NCI-H1417 treated with DMSO at 0.1 percent for 48 hours (cell line): Measurements from ENCODE around the gene ADGRL1.
"Not testable (repeated sequence)": the region's sequence is repeated elsewhere in the genome, so short reads cannot be mapped to it uniquely, and the experiment has no call there.

Experiments used
- DNase-seq: peaks from one replicate; lab custom pipeline; 2025; lab: John Stamatoyannopoulos, UW

Gene ADGRL1

DNA sequence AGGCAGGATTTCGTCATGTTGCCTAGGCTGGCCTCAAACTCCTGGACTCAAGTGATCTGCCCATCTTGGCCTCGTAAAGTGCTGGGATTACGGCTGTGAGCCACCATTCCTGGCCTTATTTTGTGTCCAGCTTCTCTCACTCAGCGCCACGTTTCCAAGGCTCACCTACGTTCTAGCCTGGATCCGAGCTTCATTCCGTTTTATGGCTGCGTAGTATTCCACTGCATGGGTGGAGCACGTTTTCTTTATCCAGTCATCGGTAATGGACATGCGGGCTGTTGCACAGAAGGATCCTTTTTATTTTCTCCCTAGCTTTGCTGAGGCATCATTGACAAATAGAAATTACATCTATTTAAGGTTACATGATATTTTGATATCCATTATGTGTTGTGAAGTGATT lies 16.6 kb downstream of the ADGRL1 start:
- no peak for DNase-seq

DNA sequence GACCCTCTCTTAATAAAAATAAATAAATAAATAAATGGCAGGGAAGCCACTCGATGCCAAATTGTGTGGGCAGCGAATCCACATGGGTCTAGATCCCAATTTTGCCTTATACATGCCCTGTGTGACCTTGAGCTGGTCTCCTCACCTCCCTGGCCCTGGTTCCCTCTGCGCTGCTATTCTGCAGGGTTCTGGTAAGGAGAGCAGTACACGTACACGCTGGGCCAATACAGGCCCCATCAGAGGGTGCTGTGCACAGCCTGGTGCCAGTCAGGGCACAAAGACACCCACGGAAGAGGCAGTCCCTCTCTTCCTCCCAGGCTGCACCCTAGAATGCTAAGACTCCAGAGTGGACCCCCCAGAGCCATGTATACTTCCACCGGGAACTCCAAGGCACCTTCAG lies 17.9 kb downstream of the ADGRL1 start:
- DNase-seq: not testable (repeated sequence)

DNA sequence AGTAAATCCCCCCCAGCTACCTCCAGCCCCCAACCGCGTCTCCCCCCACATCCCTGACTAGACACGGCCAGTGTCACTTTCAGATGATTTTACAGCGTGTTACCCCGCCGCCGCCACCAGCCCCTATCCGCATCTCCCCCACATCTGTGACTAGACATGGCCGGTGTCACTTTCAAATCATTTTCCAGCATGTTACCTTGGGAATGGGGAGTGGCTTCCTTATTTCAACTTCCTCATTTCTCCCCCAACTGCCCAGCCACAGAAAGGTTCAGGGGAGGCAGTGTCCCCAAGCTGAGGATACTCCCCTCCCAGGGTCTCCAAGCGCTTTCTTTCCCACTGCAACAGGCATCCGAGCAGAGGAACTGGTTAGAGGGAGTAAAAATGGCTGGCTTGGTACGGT lies 18.4 kb downstream of the ADGRL1 start:
- no peak for DNase-seq

DNA sequence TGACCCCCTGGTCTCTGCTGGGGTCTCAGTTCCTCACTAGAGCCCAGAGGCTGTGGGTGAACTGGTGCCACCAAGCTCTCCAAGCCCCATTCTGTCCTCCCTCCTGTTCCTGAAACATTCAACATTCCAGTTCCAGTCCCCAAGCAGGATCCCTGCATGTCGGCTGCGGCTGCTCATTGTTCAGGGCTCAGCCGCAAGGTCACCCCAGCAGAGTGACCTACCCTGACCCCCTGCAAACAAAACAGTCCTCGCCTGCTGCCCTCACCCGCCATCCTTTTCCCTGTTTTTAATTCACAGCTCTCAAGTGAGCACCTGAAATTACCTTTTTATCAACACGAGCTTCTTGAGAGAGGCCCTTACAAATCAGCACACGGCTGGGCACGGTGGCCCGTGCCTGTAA lies 19.3 kb downstream of the ADGRL1 start:
- DNase-seq: not testable (repeated sequence)

DNA sequence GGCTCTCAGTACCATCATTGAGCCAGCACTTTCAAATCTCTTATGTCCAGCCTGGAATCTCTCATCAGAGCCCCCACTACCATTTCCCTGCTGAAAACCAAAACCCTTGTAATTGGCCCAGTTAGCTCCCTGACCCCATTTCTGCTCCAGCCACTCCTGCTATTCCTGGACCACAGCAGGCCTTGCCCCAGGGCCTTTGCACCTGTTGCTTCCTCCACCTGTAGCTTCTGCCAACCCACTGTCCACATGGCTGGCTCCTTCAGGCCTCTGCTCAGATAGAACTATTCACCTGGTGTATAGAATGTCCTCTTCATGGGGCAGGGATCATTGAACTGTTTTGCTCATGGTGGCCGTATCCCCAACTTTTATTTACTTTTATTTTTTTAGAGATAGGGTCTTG lies 20.3 kb downstream of the ADGRL1 start:
- not testable (repeated sequence) for DNase-seq

DNA sequence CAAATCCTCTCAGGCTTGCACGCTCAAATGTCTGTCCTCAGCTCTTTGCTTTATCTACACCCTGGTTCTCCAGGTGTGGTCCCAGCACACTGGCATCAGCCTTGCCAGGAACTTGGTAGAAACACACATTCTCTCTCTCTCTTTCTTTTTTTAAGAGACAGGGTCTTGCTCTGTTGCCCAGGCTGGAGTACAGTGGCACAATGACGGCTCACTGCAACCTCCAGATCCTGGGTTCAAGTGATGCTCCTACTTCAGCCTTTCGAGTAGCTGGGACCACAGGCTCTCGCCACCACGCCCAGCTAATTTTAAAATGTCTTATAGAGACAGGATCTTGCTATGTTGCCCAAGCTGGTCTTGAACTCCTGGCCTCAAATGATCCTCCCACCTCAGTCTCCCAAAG lies 20.8 kb downstream of the ADGRL1 start:
- no peak for DNase-seq

DNA sequence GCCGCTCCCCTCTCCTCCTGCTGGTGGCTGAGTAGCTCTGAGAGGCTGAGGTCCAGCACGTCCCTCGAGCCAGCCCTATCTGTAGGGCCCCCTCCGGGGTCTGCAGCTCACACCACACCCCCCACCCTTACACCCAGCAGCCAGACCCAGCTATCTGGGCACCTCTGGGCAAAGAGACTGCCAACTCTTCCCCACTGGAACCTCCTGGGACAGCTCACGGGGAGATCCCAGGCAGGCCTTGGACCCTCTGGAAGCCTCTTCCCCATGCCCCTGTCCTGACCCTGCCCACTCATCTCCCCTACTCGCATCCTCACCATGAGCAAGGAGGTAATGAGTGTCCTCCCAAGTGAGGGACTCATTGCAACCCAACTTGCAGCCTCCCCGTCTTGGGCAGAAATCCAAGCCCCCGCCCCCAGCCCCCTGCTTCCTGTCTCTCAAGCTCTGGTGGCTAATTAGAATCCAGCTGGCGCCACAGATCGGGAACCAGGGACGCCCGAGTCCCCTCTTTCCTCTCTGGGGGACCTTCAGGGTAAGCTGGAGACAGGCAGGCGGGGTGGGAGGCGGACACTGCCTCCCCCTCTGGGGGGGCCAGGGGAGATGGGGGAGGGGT lies 22.1 kb downstream of the ADGRL1 start:
- no peak for DNase-seq

DNA sequence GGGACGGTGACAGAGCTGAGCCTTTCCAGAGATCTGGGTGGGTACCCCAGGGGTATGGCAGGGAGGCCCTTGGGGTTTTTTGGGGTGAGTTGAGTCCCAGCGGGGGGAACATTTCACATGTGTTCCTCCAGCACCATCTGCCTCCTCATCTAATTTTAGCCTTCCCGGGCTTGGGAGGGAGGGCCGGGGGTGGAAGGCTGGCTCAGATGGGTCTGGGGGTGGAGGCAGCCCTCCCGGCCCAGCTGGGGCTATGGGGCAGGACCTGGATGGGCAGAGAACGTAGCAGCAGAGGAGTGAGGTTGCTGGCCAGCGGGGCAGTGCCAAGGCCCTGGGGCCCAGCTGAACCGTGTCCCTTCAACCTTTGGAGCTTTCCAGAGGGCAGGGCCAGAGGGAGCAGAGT lies 23.5 kb downstream of the ADGRL1 start:
- no peak for DNase-seq

DNA sequence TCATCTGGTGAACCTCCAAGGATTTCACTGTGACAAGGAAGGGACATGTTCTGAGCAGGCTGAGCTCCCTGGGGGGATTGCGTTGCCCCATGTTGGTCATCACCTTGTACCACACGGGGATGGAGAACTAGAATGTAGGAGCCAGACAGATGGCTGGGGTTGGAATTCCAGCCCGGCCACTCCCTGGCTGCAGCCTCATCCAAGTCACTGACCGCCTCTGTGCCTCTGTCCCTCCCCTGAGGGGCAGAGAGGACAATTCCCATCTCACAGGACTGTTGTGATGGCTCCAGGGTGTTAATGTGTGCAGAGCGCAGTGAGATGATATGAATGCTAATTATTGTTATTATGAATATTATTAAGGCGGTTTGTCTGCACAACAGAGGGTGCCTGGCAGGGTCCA lies 24.1 kb downstream of the ADGRL1 start:
- DNase-seq: no peak

DNA sequence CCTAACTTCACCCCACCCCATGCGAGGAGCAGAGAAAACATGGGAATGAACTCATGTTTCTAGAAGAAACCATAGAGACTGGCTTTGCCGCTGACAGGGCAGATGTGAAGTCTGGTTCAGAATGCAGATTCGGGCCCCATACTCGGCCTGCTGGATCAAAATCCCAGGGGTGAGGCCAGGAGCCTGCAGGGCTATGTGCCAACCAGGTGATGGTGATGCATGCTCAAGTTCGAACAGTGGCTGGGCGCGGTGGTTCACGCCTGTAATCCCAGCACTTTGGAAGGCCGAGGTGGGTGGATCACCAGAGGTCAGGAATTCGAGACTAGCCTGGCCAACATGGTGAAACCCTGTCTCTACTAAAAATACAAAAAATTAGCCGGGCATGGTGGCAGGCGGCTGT lies 24.8 kb downstream of the ADGRL1 start:
- not testable (repeated sequence) for DNase-seq

DNA sequence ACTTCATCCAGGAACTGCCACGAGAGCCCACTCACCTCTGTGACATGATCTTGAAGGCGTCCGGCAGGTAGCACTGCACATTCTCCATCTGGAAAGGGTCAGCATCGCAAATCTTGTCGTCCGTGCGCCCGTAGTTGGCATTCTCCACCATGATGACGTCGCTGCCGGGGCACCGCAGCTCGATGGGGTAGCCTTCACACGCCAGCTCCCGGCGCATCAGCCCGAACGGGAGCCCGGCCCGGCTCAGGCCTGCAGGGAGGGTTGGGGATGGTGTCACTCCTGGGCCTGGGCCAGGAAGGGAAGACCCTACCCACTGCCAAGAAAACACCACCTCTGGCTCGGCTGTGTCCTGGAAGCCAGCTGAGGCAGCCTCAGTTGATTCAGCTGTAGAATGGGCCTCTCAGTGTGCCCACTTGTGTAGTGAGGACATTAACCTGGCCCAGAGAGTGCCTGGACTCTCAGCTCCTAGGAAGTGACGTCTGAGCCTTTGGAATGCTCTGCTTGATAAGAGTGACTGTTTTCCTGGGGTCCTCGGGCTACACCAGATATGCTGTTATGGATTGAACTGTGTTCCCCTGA lies 28.4 kb downstream of the ADGRL1 start:
- DNase-seq: no peak

DNA sequence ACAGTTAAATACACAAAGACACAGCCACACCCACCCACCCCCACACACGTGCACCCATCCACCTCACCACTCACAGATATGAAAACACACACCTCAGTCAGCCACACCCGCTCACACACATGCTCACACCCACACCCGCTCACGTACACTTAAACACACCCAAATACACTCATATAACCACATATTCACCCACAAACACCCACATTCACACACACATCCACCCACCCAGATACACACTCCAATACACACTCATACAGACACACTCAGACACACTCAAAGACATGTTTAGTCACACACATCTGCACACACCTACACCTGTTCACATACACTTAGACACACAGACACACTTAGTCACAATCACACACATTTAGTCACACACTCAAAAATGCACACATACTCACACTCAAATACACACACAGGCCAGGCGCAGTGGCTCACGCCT lies 30.6 kb downstream of the ADGRL1 start:
- no peak for DNase-seq

DNA sequence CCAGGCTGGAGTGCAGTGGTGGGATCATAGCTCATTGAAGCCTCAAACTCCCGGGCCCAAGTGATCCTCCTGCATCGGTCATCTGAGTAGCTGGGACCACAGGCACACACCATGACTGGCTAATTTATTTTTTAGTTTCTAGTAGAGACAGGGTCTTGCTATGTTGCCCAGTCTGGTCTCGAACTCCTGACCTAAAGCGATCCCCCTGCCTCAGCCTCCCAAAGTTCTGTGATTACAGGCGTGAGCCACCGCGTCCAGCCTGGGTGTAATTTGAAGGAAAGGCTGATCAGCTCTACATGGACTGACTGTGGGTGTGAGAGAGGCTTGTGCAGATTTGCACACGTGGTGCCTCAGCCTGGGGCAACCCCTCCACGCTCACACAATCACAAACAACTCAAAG lies 31.1 kb downstream of the ADGRL1 start:
- no peak for DNase-seq

DNA sequence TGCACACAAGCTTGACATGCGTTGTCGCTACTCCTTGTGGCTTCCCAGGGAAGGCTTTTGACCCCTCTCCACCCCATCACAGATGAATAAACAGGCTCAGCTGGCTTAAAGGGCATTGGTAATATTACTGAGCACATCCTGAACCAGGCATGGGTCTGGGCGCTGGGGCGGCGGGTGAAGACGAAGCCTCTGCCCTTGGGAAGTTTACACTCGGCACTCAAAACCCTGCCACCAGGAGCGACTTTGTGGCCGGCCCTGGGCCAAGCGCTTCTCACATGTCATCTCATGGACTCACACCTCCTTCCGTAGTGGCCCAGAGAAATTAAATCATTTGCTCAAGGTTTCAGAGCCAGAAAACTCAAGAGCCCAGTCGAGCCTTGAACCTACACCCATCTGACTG lies 37.0 kb downstream of the ADGRL1 start:
- no peak for DNase-seq

DNA sequence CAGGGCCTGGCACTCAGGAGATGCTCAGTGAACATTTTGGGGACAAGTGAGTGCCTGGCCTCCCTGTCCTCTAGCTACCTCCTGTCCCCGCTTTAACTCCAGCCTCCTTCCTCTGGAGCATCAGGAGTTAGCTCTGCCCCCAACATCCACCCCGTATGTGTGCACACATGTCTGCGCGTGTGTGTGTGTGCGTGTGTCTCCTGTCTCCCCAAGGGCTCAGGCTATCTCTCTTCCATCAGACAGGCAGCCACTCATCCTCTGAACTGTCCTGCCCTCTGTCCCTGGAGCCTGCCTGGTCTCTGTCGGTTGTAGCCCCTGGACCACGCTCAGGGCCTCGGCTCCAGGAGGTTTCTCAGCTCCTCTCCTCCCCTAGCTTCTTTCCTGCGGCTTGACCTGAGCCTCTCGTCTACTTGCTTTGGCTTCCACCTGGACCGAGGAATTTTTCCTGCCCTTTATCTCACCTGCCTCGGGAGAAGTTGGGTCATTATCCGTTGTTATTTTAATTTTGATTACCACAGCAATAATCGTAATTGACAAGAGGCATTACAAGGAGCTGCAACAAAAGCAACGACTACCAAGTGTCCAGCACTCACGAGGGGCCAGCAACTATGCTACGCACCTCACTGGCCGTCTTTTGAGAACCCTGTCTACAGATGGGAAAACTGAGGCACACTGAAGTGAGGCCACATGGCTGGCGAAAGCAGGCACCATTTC lies 37.6 kb downstream of the ADGRL1 start:
- no peak for DNase-seq

DNA sequence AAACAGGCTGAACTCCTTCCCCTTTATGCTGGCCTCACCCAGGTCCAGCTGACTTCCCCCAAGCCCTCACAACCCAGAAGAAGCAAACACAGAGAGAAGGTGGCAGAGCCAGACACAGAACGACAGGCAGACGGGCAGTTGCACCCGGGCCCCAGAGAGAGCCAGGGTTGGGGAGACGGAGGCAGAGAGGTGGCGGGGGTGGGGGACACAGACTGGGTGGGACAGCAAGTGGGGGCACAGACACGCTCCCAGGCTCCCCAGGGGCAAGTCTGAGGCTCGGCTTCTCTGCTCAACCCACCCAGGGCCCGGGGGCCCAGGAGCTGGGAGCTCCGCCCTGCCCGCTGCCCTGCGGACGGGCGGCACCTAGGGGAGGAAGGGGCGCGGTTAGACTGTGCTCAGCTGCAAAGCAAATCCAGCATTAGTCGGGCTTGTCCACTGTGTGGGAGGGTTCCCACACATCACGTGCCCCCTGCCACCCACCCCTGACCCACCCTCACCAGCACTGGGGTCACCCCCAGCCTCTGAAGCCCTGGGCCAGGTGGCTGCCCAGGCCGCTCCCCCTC lies 38.3 kb downstream of the ADGRL1 start:
- no peak for DNase-seq

DNA sequence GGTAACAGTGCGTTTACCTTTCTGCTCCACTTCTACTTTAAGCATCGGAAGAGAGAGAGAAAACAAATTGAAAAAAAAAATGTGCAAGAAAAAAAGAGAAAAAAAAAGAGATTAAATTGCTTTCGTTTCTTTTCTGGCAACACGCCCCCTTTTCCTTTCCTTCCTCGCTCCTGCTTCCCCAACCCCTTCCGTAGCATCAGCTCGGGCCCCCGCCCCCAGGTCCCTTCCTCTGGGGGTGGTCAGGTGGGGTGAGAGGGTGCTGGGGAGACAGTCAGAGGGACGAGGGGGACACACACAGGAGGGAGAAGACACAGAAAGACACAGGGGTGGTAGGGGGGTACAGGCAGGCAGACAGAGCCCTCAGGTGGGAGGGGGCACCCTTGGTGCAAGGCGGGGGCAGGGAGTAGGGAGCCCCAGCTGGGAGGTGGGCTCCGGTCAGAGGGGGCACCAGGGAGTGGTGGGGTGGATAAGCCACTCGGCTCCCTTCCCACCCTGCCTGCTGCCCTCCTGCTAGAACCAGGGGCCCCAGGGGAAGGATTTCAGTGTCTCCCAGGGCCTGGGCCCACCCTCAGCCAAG lies 38.9 kb downstream of the ADGRL1 start:
- DNase-seq: no peak

DNA sequence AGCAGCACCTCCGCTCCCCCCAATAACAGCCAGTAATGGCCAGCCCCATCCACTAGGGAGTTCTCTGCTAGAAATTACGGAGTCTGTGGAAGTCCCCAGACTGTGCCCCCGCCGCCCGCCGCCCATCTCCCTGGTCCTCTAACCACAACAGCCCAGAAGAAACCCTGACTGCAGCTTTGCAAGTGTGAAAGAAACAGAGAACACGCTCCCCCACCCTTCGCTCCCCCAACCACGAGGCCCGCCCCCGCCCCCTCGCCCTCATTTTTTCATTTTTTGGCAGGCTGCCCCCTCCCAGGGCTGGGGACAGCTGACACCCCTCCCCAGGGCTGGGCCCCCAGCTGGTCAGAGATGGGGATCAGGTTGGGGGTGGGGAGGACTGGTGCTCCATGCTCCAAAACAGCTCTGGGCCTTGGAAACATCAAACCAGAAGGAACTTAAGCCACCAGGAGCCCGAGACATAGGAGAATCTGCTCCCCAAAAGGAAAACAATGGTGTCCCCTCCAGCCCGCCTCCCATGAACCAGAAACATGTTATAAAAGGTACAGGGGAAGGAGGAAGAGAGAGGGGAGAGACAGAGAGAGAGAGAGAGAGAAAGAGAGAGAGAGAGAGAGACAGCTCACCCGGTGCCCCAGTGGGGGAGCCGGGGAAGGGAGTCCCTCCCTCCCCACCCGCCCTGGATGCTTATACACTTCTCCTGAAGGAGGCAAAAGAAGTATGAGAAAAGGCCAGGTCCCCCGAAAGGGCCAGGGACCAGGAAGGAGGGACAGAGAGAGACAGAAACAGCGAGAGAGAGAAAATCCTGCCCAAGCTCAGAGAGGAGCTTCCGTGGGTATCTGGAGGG lies 39.8 kb downstream of the ADGRL1 start:
- no peak for DNase-seq

DNA sequence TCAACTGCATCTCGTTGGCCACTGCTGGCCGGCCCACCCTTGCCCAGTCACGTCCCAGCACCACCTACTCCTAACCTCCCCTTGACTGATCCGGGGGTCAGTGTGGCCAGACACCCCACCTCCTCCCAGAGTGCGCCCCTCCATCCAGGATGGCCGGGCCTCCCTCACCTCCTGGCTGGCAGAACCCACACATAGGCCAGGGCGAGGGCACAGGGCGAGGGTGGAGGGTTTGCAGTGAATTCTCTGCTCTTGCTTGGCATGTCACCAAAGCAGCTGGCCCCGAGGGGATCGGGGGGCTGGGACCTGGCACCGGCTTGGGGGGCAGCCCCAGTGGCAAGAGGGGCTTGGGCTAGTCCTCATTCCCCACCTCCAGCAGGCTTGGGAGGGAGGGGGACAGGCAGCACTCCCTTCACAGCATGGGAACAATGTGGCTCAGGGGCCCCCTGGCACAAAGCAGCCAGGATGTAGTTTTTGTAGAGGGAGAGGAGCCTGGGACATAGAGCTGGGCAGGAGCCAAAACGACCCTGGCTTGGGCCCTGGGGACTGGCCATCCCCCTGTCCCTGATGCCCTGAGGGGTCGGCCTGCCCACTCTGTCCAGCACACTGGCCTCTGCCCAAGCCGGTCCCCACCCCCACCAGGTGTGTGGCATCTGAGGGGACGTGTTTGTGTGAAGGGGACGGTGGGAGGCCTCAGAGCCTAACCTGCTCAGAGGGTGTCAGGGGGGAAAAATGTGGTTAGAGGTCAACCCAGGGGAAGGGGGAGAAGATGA lies 41.1 kb downstream of the ADGRL1 start:
- no peak for DNase-seq

DNA sequence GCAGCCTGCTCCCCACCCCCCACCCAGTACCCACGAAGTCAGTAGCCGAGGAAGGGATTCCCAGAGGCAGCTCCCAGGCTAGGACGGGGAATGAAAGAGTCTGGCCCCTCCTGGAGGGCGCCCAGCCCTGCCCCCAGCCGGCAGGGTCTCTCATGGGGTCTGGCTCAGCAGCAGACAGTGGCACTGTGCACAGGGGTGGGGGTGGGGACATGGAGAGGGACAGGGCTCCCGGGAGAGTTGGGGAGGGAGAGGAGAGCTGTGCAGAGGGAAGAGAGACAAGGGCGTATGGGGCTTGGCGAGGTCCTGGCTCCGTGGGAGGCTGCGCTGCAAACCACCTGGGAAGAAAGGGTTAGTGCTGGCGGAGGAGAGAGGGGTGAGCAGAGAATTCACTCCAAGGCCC lies 41.9 kb downstream of the ADGRL1 start:
- no peak for DNase-seq

DNA sequence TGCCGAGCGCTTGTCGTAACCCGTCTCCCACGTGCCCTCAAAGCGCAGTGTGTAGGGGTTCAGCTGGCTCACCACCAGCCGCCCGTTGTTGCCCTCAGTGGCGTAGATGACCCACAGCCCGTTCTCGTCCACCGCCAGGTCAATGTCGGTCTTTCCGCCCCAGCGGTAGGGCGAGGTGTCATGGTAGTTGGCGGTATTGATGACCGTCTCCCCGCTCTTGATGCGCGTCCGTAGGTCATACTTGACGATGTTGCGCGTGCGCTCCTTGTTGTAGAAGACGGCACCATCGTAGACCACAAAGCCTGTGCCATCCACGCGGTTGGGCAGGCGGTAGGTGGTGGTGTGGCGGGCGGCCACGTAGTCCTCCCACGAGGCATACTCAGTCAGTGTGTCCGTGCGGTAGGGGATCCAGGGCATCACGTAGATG lies 43.1 kb downstream of the ADGRL1 start:
- DNase-seq: no peak
